B cell (primary cell): ENCODE measurements around the gene ARHGAP29. TPM values are rescaled to one million over a fixed set of nuclear protein-coding genes. Genes with fewer than 3 reads are reported as not detected.

Experiments used
- ATAC-seq: fragments of 200-7000 bp; cut with Tn5 transposase; one replicate; pipeline ENCODE4 v1.10.0; 2021; ENCODE audit warnings: low read depth, mild to moderate bottlenecking, moderate number of reproducible peaks, moderate library complexity
- CTCF ChIA-PET: fragments of 350-600 bp; sonication (Branson Sonifier 250); formaldehyde crosslinking; loops from one replicate; lab custom pipeline; 2021; ENCODE audit warnings: antibody characterized with exemption, inconsistent platforms; lab: Charles Lee
- POLR2A ChIA-PET: fragments of 350-600 bp; sonication (Branson Sonifier 250); formaldehyde crosslinking; loops from one replicate; lab custom pipeline; 2021; ENCODE audit warnings: antibody characterized with exemption; lab: Charles Lee
- DNase-seq: peaks from one replicate; pipeline ENCODE4 v3.0.0; 2013
- H2AFZ ChIP-seq: 2 replicates; pipeline ENCODE4 v1.6.1; 2012; ENCODE audit warnings: mild to moderate bottlenecking, low read depth, low read length; ENCODE audit not compliant: insufficient read depth, poor library complexity, severe bottlenecking
- H3K27ac ChIP-seq, 2 donors: 1 replicate in 1 of 2; 2 replicates in 1 of 2; pipeline ENCODE4 v1.5.1; 2012 to 2013; ENCODE audit warnings: low read length in 2 of 2, mild to moderate bottlenecking in 2 of 2, moderate library complexity in 1 of 2
- H3K27me3 ChIP-seq, 4 experiments: fragments of 200-600 bp in 1 of 4; sonication (generic) in 1 of 4; replicated peaks in 1 of 4; 1 replicate in 2 of 4; 2 replicates in 2 of 4; pipeline versions ENCODE4 v1.6.1 to v1.7.0; 2013 to 2016; ENCODE audit warnings: low read length in 3 of 4, mild to moderate bottlenecking in 2 of 4, mixed read lengths in 1 of 4, moderate library complexity in 1 of 4; ENCODE audit not compliant: insufficient read depth in 4 of 4, control insufficient read depth in 3 of 4; ENCODE audit errors: control extremely low read depth in 1 of 4
- H3K36me3 ChIP-seq, 2 experiments: replicated peaks in 1 of 2; 1 replicate in 1 of 2; 2 replicates in 1 of 2; pipeline versions ENCODE4 v1.6.1 to v1.7.1; 2013; ENCODE audit warnings: low read length in 1 of 2; ENCODE audit not compliant: insufficient read depth in 2 of 2, control insufficient read depth in 1 of 2; ENCODE audit errors: control extremely low read depth in 1 of 2, extremely low read depth in 1 of 2
- H3K4me1 ChIP-seq, 2 donors: fragments of 200-600 bp in 1 of 2; sonication (generic) in 1 of 2; 1 replicate in 1 of 2; 2 replicates in 1 of 2; pipeline versions ENCODE4 v1.5.1 to v1.6.1; 2013 to 2017; ENCODE audit warnings: low read length in 2 of 2; ENCODE audit not compliant: control insufficient read depth in 2 of 2, insufficient read depth in 2 of 2
- H3K4me2 ChIP-seq: replicated peaks from 2 replicates; pipeline ENCODE3; 2012; ENCODE audit warnings: mild to moderate bottlenecking, low read depth, low read length; ENCODE audit not compliant: poor library complexity, severe bottlenecking
- H3K4me3 ChIP-seq, 5 experiments: fragments of 200-600 bp in 1 of 5; sonication (generic) in 1 of 5; 1 replicate in 3 of 5; 2 replicates in 2 of 5; pipeline versions ENCODE4 v1.5.1 to v1.7.0; 2011 to 2016; ENCODE audit warnings: low read length in 4 of 5, mild to moderate bottlenecking in 4 of 5, low read depth in 2 of 5, control low read depth in 1 of 5, moderate library complexity in 1 of 5; ENCODE audit not compliant: insufficient read depth in 1 of 5; ENCODE audit errors: control extremely low read depth in 1 of 5, extremely low read depth in 1 of 5
- H3K79me2 ChIP-seq: fragments of 200-600 bp; sonication (generic); one replicate; pipeline ENCODE4 v1.6.0; 2016; ENCODE audit warnings: low read length; ENCODE audit not compliant: control insufficient read depth, insufficient read depth
- H3K9ac ChIP-seq: fragments of 200-600 bp; sonication (generic); 2 replicates; pipeline ENCODE4 v1.6.1; 2017; ENCODE audit warnings: mild to moderate bottlenecking, low read length, moderate library complexity
- H3K9me3 ChIP-seq, 3 donors: one replicate each; pipeline versions ENCODE4 v1.6.1 to v1.7.1; 2013; ENCODE audit warnings: low read length in 2 of 3; ENCODE audit not compliant: control insufficient read depth in 2 of 3, insufficient read depth in 1 of 3; ENCODE audit errors: control extremely low read depth in 1 of 3
- H4K20me1 ChIP-seq: 2 replicates; pipeline ENCODE4 v1.6.0; 2012; ENCODE audit warnings: mild to moderate bottlenecking, low read length; ENCODE audit not compliant: insufficient read depth, control insufficient read depth, poor library complexity, severe bottlenecking
- H3K27ac Mint-ChIP-seq: one replicate; pipeline ENCODE4 v1.8.0; 2021; ENCODE audit warnings: mixed read lengths
- H3K27me3 Mint-ChIP-seq: one replicate; pipeline ENCODE4 v1.8.0; 2021; ENCODE audit warnings: mixed read lengths
- H3K4me1 Mint-ChIP-seq: one replicate; pipeline ENCODE4 v1.8.0; 2021; ENCODE audit warnings: mixed read lengths
- H3K4me3 Mint-ChIP-seq: one replicate; pipeline ENCODE4 v1.8.0; 2021; ENCODE audit warnings: mixed read lengths
- H3K9me3 Mint-ChIP-seq: one replicate; pipeline ENCODE4 v1.8.0; 2022; ENCODE audit warnings: mixed read lengths; ENCODE audit not compliant: insufficient read depth
- CTCF ChIP-seq: fragments of 200-600 bp; IDR thresholded peaks from one replicate; pipeline ENCODE4 v1.8.0; 2022; ENCODE audit warnings: antibody characterized with exemption, mild to moderate bottlenecking
- EZH2 ChIP-seq: IDR thresholded peaks from 2 replicates; pipeline ENCODE4 v1.6.1; 2012; ENCODE audit warnings: borderline replicate concordance, low read depth, mild to moderate bottlenecking, moderate library complexity, low read length; ENCODE audit not compliant: insufficient read depth, poor library complexity, severe bottlenecking
- WGBS: methylation state at CpG from one replicate; pipeline ENCODE4 v1.1.5; 2013; ENCODE audit warnings: missing lambda C conversion rate; ENCODE audit not compliant: insufficient coverage; 5-methylcytosine and 5-hydroxymethylcytosine counted together
- intact Hi-C: fragments of 100-400 bp; cut with micrococcal nuclease; formaldehyde crosslinking; loops from one replicate; pipeline ENCODE4 v1.10.0; 2022
- polyA plus RNA-seq: library from polyadenylated mRNA; depleted of rRNA; stranded (reverse); fragments of >200 nt; gene quantifications from 2 replicates; pipeline ENCODE4 v1.2.3, GENCODE V29; 2012
- total RNA-seq, 2 donors: library from RNA; stranded (reverse); fragments of 120-200 nt in 1 of 2; gene quantifications; 1 replicate in 1 of 2; 2 replicates in 1 of 2; pipeline versions ENCODE4 v1.2.3 to v1.2.4, GENCODE V29; 2013 to 2022

The ARHGAP29 gene
- total and polyA plus RNA-seq, 2 donors (not counting 1 experiment from before 2014, with no cell fraction given) = not detected

- no peaks in the 10 kb centered on the region for H3K36me3 ChIP-seq
- no peaks in the 10 kb centered on the region for H3K27me3 ChIP-seq
- no peak for ATAC-seq
- no peaks in the 10 kb centered on the region for H3K79me2 ChIP-seq
- no peaks in the 10 kb centered on the region for H3K9me3 ChIP-seq
- H3K27me3 Mint-ChIP-seq = peaks cover 4% of the 10 kb centered on the region
- no peak overlapping the region for H3K4me2 ChIP-seq
- H3K9ac ChIP-seq = no peak overlapping the region
- no peak overlapping the region for H3K4me3 ChIP-seq
- WGBS = 43% methylated on average over 1 of the region's 1 CpG
- TF ChIP-seq CTCF (no peak), EZH2 (no peak)
- intact Hi-C loops = no loop called here
- no peak overlapping the region for H3K4me3 Mint-ChIP-seq
- DNase-seq = no peak
- POLR2A ChIA-PET = no interaction called here
- CTCF ChIA-PET = no interaction called here
- no peaks in the 10 kb centered on the region for H4K20me1 ChIP-seq
- no peak overlapping the region for H3K27ac Mint-ChIP-seq
- H2AFZ ChIP-seq = no peak overlapping the region
- H3K27ac ChIP-seq = no peak overlapping the region
- no peaks in the 10 kb centered on the region for H3K4me1 ChIP-seq
- H3K9me3 Mint-ChIP-seq = no peaks in the 10 kb centered on the region
- no peaks in the 10 kb centered on the region for H3K4me1 Mint-ChIP-seq
These were observed 41.7 kb upstream of the ARHGAP29 start for GRCh38 chr1:94279038-94279437.

- H3K4me3 Mint-ChIP-seq = no peak overlapping the region
These were observed 39.6 kb upstream of the ARHGAP29 start for GRCh38 chr1:94276988-94277434.

More at GRCh38 chr1:94276988-94277434, 39.6 kb upstream of the ARHGAP29 start:
- ChIA-PET POLR2A (no interaction called here), CTCF (no interaction called here)
- no peaks in the 10 kb centered on the region for H3K9me3 Mint-ChIP-seq
- Histone ChIP-seq H3K9me3 (no peaks in the 10 kb centered on the region), H3K36me3 (no peaks in the 10 kb centered on the region), H3K4me2 (no peak overlapping the region), H3K27ac (no peak overlapping the region), H3K9ac (no peak overlapping the region), H3K27me3 (no peaks in the 10 kb centered on the region), H2AFZ (no peak overlapping the region), H4K20me1 (no peaks in the 10 kb centered on the region), H3K4me1 (no peaks in the 10 kb centered on the region), H3K79me2 (no peaks in the 10 kb centered on the region), H3K4me3 (no peak overlapping the region)
- no peak for TF ChIP-seq CTCF
- no peak for TF ChIP-seq EZH2
- intact Hi-C loops = no loop called here
- WGBS = no CpG with 5 or more reads among the region's 4 CpGs
- H3K27ac Mint-ChIP-seq = no peak overlapping the region
- H3K27me3 Mint-ChIP-seq = peaks cover 10% of the 10 kb centered on the region
- ATAC-seq (no peak), DNase-seq (no peak)
- H3K4me1 Mint-ChIP-seq = no peaks in the 10 kb centered on the region
